K562 (cell line): Measurements from ENCODE around the gene ZNF300. TPM values are rescaled to one million over a fixed set of nuclear protein-coding genes. Genes with fewer than 3 reads are reported as not detected.
A peak's percentile ranks its signal among the peaks of the same experiment; 100 is the strongest.

Experiments used
- CBX1 ChIP-seq: sonication (generic); IDR thresholded peaks from 2 replicates; pipeline ENCODE4 v1.6.1; 2016; ENCODE audit warnings: antibody characterized with exemption, low read depth, mild to moderate bottlenecking
- CBX3 ChIP-seq, 2 experiments: IDR thresholded peaks; 1 replicate in 1 of 2; 2 replicates in 1 of 2; pipeline ENCODE4 v1.6.1; 2012; ENCODE audit warnings: inconsistent platforms in 2 of 2, low read length in 2 of 2, borderline replicate concordance in 1 of 2, control low read depth in 1 of 2
- EGR1 ChIP-seq: fragments of 450-650 bp; conservative IDR thresholded peaks from 2 replicates; pipeline ENCODE4 v1.6.1; 2017; ENCODE audit warnings: mild to moderate bottlenecking
- HDAC2 ChIP-seq: fragments of 450-650 bp; IDR thresholded peaks from 2 replicates; pipeline ENCODE4 v1.6.1; 2016; ENCODE audit warnings: mild to moderate bottlenecking
- HDAC3 ChIP-seq: fragments of 450-650 bp; IDR thresholded peaks from 2 replicates; pipeline ENCODE4 v1.6.1; 2018; ENCODE audit warnings: borderline replicate concordance, mild to moderate bottlenecking, moderate library complexity; ENCODE audit not compliant: partially characterized antibody
- MTA2 ChIP-seq: fragments of 450-650 bp; IDR thresholded peaks from 2 replicates; pipeline ENCODE4 v1.6.1; 2016; ENCODE audit warnings: low read depth
- NBN ChIP-seq: fragments of 450-650 bp; IDR thresholded peaks from 2 replicates; pipeline ENCODE4 v1.6.1; 2016; ENCODE audit warnings: low read depth, mild to moderate bottlenecking
- NONO ChIP-seq, 2 experiments: fragments of 200-400 bp in 1 of 2; fragments of 450-650 bp in 1 of 2; formaldehyde crosslinking in 1 of 2; IDR thresholded peaks; 2 replicates each; pipeline ENCODE4 v1.6.1; 2017; ENCODE audit warnings: low read depth in 2 of 2, mild to moderate bottlenecking in 2 of 2, moderate library complexity in 2 of 2, low read length in 1 of 2
- PCBP1 ChIP-seq: fragments of 200-400 bp; formaldehyde crosslinking; IDR thresholded peaks from 2 replicates; pipeline ENCODE4 v1.6.1; 2018; ENCODE audit warnings: mild to moderate bottlenecking, low read depth, low read length; ENCODE audit not compliant: poor library complexity, severe bottlenecking
- PHTF2 ChIP-seq: fragments of 250-450 bp; sonication (Bioruptor Pico); IDR thresholded peaks from 2 replicates; pipeline ENCODE4 v1.5.0; 2021; ENCODE audit warnings: mild to moderate bottlenecking
- PML ChIP-seq: IDR thresholded peaks from 2 replicates; pipeline ENCODE4 v1.6.1; 2012; ENCODE audit warnings: low read length, inconsistent platforms
- RBM34 ChIP-seq: fragments of 200-400 bp; formaldehyde crosslinking; IDR thresholded peaks from 2 replicates; pipeline ENCODE4 v1.6.1; 2018; ENCODE audit warnings: low read length, borderline replicate concordance; ENCODE audit not compliant: insufficient read depth
- SMC3 ChIP-seq: conservative IDR thresholded peaks from 2 replicates; pipeline ENCODE4 v1.6.1; 2011; ENCODE audit warnings: low read depth, low read length, improper control_type of control experiment; ENCODE audit not compliant: insufficient read depth
- TBP ChIP-seq: optimal IDR thresholded peaks from 2 replicates; pipeline ENCODE3; 2011; ENCODE audit warnings: low read depth, low read length, improper control_type of control experiment
- XRCC5 ChIP-seq: fragments of 200-400 bp; formaldehyde crosslinking; IDR thresholded peaks from 2 replicates; pipeline ENCODE4 v1.6.1; 2017; ENCODE audit warnings: low read depth, mild to moderate bottlenecking, low read length
- ZNF197 ChIP-seq: fragments of 200-800 bp; sonication (Bioruptor generic); IDR thresholded peaks from 2 replicates; pipeline ENCODE4 v1.6.1; 2016; ENCODE audit warnings: low read depth, missing genetic modification characterization, missing compliant biosample characterization
- ZNF696 ChIP-seq: fragments of 250-450 bp; sonication (Bioruptor Pico); conservative IDR thresholded peaks from 2 replicates; pipeline ENCODE4 v1.4.0; 2020; ENCODE audit warnings: mild to moderate bottlenecking, moderate library complexity
- ZNF766 ChIP-seq: fragments of 200-800 bp; sonication (Bioruptor generic); conservative IDR thresholded peaks from 2 replicates; pipeline ENCODE4 v1.6.1; 2016; ENCODE audit warnings: missing genetic modification characterization, missing compliant biosample characterization
- ZNF79 ChIP-seq: fragments of 250-450 bp; sonication (Bioruptor Pico); IDR thresholded peaks from 2 replicates; pipeline ENCODE4 v1.4.0; 2020; ENCODE audit warnings: low read depth, mild to moderate bottlenecking, moderate library complexity
- polyA plus RNA-seq, 8 experiments: library from polyadenylated mRNA; depleted of rRNA in 4 of 8; stranded (reverse) in 5 of 8; unstranded in 3 of 8; fragments of >200 nt; fragmentation: Nextera tagmentation in 2 of 8; fragmentation: Illumina TruSeq in 1 of 8; extraction: Ambion mirVana in 2 of 8; extraction: Trizol in 1 of 8; gene quantifications; 2 replicates each; pipeline versions ENCODE4 v1.2.1 to v1.2.3, GENCODE V29; 2011 to 2014; ENCODE audit warnings: inconsistent platforms in 1 of 8, missing spikeins in 1 of 8
- total RNA-seq, 7 experiments: library from RNA; depleted of rRNA in 6 of 7; stranded (reverse); fragments of >200 nt in 6 of 7; fragmentation: Illumina TruSeq in 2 of 7; extraction: Trizol in 2 of 7; gene quantifications; 2 replicates each; pipeline versions ENCODE4 v1.2.1 to v1.2.3, GENCODE V29; 2011 to 2021; ENCODE audit warnings: low replicate concordance in 1 of 7
- TF ChIP-seq, protein P1 (sequence below): fragments of 450-650 bp; IDR thresholded peaks from 2 replicates; pipeline ENCODE4 v1.7.0; 2016; ENCODE audit warnings: borderline replicate concordance
- TF ChIP-seq, protein P2 (sequence below): fragments of 250-450 bp; sonication (Bioruptor Pico); IDR thresholded peaks from 2 replicates; pipeline ENCODE4 v1.8.0; 2022; ENCODE audit warnings: inconsistent platforms
- TF ChIP-seq, protein P3 (sequence below): IDR thresholded peaks from 3 replicates; pipeline ENCODE4 v1.6.1; 2011; ENCODE audit warnings: borderline replicate concordance, mild to moderate bottlenecking, moderate library complexity; ENCODE audit not compliant: insufficient read length; ENCODE audit errors: extremely low read depth

ZNF300 gene
- total and polyA plus RNA-seq, 9 of the 15 experiments (the other 6 are each of a cell fraction or from before 2014, with no cell fraction given): 4.4 to 13.2 (median 11.1) TPM

DNA sequence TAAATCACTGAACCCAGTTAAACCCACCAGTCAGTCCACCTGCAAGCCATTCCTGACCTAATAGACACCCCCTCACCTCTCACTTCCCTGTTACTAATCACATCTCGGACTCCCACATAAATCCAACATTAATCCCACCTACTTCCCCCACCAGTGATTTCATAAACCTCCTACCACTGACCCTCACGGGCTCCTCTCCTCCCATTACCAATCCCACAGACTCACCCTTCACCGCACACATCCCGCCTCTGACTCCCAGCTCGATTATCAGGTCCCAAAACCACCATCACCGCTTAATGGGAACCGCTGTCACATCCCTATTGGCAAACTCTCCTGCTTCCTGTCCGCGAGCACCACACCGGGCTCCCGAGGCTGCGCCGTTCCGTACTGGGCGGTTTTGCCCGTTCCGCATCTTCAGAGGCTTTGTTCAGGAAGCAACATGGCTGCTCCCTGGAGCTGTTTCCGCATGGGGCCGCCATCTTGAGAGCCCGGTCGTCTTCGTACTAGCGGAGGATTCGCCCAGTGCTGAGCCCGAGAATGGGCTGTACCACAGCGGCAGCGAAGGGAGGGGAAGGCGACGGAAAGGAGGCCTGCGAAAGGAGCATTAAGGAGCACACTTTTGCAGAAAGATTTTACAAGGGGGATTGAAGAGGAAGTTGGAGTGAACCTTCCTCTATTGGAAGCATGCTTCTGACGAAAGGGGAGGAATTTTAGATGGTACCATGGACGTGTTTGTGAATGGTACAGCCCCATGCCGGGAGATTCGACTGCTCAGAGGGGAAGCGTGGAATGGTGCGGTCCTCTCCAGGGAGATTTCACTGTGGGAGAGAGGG, at the start of gene ZNF300 (continued):
- TF ChIP-seq HDAC2 (0 out of 2 replicates have a peak, but pooled peaks have one; percentile 57), ZNF79 (CRISPR knock-in tag) (no peak), NBN (peak; percentile 68), CBX3 (IDR thresholded peaks at IDR 0.05; ENCODE audit: borderline replicate concordance in 1 of 2, low read length in 2 of 2) (peak in 1 of 2 experiments; percentile 67; a peak in 2 of 3 replicates), EGR1 (no peak), NONO (IDR thresholded peaks at IDR 0.05; ENCODE audit: low read depth in 2 of 2, low read length in 1 of 2) (peak in 1 of 2 experiments; percentile 99; a peak in 2 of 4 replicates), PHTF2 (no peak), PCBP1 (no peak), MTA2 (no peak), SMC3 (no peak), CBX1 (peak; percentile 90), ZNF696 (CRISPR knock-in tag) (no peak), TBP (peak; percentile 86), HDAC3 (no peak), ZNF197 (peak; percentile 91), ZNF766 (peak; percentile 91), RBM34 (no peak), PML (peak; percentile 52; the same call in 1 of the 2 replicates), XRCC5 (no peak)
- TF ChIP-seq, protein P1, sequence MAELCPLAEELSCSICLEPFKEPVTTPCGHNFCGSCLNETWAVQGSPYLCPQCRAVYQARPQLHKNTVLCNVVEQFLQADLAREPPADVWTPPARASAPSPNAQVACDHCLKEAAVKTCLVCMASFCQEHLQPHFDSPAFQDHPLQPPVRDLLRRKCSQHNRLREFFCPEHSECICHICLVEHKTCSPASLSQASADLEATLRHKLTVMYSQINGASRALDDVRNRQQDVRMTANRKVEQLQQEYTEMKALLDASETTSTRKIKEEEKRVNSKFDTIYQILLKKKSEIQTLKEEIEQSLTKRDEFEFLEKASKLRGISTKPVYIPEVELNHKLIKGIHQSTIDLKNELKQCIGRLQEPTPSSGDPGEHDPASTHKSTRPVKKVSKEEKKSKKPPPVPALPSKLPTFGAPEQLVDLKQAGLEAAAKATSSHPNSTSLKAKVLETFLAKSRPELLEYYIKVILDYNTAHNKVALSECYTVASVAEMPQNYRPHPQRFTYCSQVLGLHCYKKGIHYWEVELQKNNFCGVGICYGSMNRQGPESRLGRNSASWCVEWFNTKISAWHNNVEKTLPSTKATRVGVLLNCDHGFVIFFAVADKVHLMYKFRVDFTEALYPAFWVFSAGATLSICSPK: no peak
- TF ChIP-seq, protein P2, sequence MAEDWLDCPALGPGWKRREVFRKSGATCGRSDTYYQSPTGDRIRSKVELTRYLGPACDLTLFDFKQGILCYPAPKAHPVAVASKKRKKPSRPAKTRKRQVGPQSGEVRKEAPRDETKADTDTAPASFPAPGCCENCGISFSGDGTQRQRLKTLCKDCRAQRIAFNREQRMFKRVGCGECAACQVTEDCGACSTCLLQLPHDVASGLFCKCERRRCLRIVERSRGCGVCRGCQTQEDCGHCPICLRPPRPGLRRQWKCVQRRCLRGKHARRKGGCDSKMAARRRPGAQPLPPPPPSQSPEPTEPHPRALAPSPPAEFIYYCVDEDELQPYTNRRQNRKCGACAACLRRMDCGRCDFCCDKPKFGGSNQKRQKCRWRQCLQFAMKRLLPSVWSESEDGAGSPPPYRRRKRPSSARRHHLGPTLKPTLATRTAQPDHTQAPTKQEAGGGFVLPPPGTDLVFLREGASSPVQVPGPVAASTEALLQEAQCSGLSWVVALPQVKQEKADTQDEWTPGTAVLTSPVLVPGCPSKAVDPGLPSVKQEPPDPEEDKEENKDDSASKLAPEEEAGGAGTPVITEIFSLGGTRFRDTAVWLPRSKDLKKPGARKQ (CRISPR knock-in tag): no peak
- TF ChIP-seq, protein P3, sequence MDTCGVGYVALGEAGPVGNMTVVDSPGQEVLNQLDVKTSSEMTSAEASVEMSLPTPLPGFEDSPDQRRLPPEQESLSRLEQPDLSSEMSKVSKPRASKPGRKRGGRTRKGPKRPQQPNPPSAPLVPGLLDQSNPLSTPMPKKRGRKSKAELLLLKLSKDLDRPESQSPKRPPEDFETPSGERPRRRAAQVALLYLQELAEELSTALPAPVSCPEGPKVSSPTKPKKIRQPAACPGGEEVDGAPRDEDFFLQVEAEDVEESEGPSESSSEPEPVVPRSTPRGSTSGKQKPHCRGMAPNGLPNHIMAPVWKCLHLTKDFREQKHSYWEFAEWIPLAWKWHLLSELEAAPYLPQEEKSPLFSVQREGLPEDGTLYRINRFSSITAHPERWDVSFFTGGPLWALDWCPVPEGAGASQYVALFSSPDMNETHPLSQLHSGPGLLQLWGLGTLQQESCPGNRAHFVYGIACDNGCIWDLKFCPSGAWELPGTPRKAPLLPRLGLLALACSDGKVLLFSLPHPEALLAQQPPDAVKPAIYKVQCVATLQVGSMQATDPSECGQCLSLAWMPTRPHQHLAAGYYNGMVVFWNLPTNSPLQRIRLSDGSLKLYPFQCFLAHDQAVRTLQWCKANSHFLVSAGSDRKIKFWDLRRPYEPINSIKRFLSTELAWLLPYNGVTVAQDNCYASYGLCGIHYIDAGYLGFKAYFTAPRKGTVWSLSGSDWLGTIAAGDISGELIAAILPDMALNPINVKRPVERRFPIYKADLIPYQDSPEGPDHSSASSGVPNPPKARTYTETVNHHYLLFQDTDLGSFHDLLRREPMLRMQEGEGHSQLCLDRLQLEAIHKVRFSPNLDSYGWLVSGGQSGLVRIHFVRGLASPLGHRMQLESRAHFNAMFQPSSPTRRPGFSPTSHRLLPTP: no peak
